Hepatocyte (in vitro differentiated cells): Measurements from ENCODE around the gene WNT2B. TPM values are rescaled to one million over a fixed set of nuclear protein-coding genes. Genes with fewer than 3 reads are reported as not detected.

Source experiments
- DNase-seq: peaks from one replicate; pipeline ENCODE4 v3.0.0-alpha.2; 2016; ENCODE audit warnings: low spot score
- H2AFZ ChIP-seq: fragments of 200-600 bp; sonication (generic); 2 replicates; pipeline ENCODE4 v1.6.0; 2016; ENCODE audit warnings: antibody characterized with exemption, mild to moderate bottlenecking
- H3K27ac ChIP-seq: fragments of 200-600 bp; sonication (generic); 2 replicates; pipeline ENCODE4 v1.5.1; 2016; ENCODE audit warnings: mild to moderate bottlenecking
- H3K27me3 ChIP-seq: fragments of 200-600 bp; sonication (generic); 2 replicates; pipeline ENCODE4 v1.6.1; 2016
- H3K36me3 ChIP-seq: fragments of 200-600 bp; sonication (generic); replicated peaks from 2 replicates; pipeline ENCODE4 v1.5.1; 2016; ENCODE audit warnings: low read depth; ENCODE audit not compliant: insufficient read depth
- H3K4me1 ChIP-seq: fragments of 200-600 bp; sonication (generic); 2 replicates; pipeline ENCODE4 v1.5.1; 2016; ENCODE audit warnings: mild to moderate bottlenecking, moderate library complexity; ENCODE audit not compliant: insufficient read depth
- H3K4me2 ChIP-seq: fragments of 200-600 bp; sonication (generic); 2 replicates; pipeline ENCODE4 v1.6.0; 2016
- H3K4me3 ChIP-seq: fragments of 200-600 bp; sonication (generic); 2 replicates; pipeline ENCODE4 v1.5.1; 2016; ENCODE audit warnings: mild to moderate bottlenecking
- H3K79me2 ChIP-seq: fragments of 200-600 bp; sonication (generic); 2 replicates; pipeline ENCODE4 v1.6.0; 2017; ENCODE audit warnings: mild to moderate bottlenecking
- H3K9me2 ChIP-seq: fragments of 200-600 bp; sonication (generic); replicated peaks from 2 replicates; pipeline ENCODE4 v1.6.0; 2017; ENCODE audit warnings: mild to moderate bottlenecking; ENCODE audit not compliant: insufficient read depth
- H3K9me3 ChIP-seq: fragments of 200-600 bp; sonication (generic); 2 replicates; pipeline ENCODE4 v1.5.1; 2016; ENCODE audit warnings: low read depth, mild to moderate bottlenecking
- H4K20me1 ChIP-seq: fragments of 200-600 bp; sonication (generic); 2 replicates; pipeline ENCODE4 v1.6.0; 2016; ENCODE audit warnings: mild to moderate bottlenecking; ENCODE audit not compliant: insufficient read depth, poor library complexity, severe bottlenecking
- EZH2 ChIP-seq: fragments of 200-600 bp; sonication (generic); IDR thresholded peaks from 2 replicates; pipeline ENCODE4 v1.6.1; 2016; ENCODE audit warnings: antibody characterized with exemption, mild to moderate bottlenecking, borderline replicate concordance
- EZH2phosphoT487 ChIP-seq: fragments of 200-600 bp; sonication (generic); IDR thresholded peaks from one replicate; pipeline ENCODE4 v1.6.1; 2018; ENCODE audit warnings: antibody characterized with exemption, mild to moderate bottlenecking, low read depth, moderate library complexity; ENCODE audit not compliant: unreplicated experiment, severe bottlenecking
- WGBS: methylation state at CpG from one replicate; pipeline ENCODE4 v1.1.6; 2016; ENCODE audit warnings: low lambda C conversion rate; ENCODE audit errors: missing lambda C conversion rate; 5-methylcytosine and 5-hydroxymethylcytosine counted together
- microRNA-seq: library from miRNA; unstranded; fragments of <30 nt; microRNA quantifications from one replicate; pipeline ENCODE4, GENCODE V29; 2017
- polyA plus RNA-seq: library from polyadenylated mRNA; unstranded; fragments of >200 nt; fragmentation: Nextera tagmentation; extraction: Ambion mirVana; gene quantifications from 2 replicates; pipeline ENCODE4 v1.2.1, GENCODE V29; 2016
- total RNA-seq: library from RNA; depleted of rRNA; stranded (reverse); fragments of >200 nt; gene quantifications from 2 replicates; pipeline ENCODE4 v1.2.3, GENCODE V29; 2014
- TF ChIP-seq, protein P1 (sequence below): fragments of 200-600 bp; sonication (generic); IDR thresholded peaks from 2 replicates; pipeline ENCODE4 v1.5.1; 2016; ENCODE audit warnings: antibody characterized with exemption, mild to moderate bottlenecking; ENCODE audit not compliant: poor library complexity

WNT2B gene
- total and polyA plus RNA-seq, 2 experiments from 2014 or later, result 2.7 to 3.8 TPM

DNA sequence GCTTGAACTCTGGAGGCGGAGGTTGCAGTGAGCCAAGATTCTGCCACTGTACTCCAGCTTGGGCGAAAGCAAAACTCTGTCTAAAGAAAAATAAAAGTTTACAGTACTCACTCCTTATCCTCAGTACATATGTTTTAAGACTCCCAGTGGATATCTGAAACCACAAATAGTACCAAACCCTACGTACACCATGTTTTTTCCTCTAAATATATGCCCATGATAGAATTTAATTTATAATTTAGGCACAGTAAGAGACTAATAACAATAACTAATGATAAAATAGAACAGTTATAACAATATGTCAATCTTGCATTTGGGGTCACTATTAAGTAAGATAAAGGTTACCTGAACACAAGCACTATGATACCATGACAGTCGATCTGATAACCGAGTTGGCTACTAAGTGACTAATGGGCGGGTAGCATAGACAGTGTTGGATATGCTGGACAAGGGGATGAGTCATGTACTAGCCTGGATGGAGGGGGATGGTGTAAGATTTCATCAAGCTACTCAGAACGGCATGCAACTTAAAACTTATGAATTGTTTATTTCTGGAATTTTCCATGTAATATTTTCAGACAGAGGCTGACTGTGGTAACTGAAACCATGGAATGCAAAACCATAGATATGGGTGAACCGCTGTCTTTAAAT, 66.5 kb downstream of the WNT2B start:
- Histone ChIP-seq H3K79me2 (no peaks in the 10 kb centered on the region), H3K27me3 (no peaks in the 10 kb centered on the region), H3K9me3 (no peaks in the 10 kb centered on the region), H2AFZ (no peak overlapping the region), H4K20me1 (no peaks in the 10 kb centered on the region), H3K4me3 (no peak overlapping the region), H3K27ac (no peak overlapping the region), H3K9me2 (no peaks in the 10 kb centered on the region), H3K4me1 (no peaks in the 10 kb centered on the region), H3K36me3 (no peaks in the 10 kb centered on the region), H3K4me2 (no peak overlapping the region)
- TF ChIP-seq, protein P1, sequence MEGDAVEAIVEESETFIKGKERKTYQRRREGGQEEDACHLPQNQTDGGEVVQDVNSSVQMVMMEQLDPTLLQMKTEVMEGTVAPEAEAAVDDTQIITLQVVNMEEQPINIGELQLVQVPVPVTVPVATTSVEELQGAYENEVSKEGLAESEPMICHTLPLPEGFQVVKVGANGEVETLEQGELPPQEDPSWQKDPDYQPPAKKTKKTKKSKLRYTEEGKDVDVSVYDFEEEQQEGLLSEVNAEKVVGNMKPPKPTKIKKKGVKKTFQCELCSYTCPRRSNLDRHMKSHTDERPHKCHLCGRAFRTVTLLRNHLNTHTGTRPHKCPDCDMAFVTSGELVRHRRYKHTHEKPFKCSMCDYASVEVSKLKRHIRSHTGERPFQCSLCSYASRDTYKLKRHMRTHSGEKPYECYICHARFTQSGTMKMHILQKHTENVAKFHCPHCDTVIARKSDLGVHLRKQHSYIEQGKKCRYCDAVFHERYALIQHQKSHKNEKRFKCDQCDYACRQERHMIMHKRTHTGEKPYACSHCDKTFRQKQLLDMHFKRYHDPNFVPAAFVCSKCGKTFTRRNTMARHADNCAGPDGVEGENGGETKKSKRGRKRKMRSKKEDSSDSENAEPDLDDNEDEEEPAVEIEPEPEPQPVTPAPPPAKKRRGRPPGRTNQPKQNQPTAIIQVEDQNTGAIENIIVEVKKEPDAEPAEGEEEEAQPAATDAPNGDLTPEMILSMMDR, result no peak
- TF ChIP-seq EZH2phosphoT487 (no peak), EZH2 (no peak)
- 86% methylated on average over 8 of the region's 8 CpGs for WGBS
- DNase-seq, result peak; percentile 56

- no peak overlapping the region for H3K4me2 ChIP-seq
- no peaks in the 10 kb centered on the region for H3K9me2 ChIP-seq
- H3K79me2 ChIP-seq, result no peaks in the 10 kb centered on the region
- TF ChIP-seq, protein P1, result no peak
- TF ChIP-seq EZH2 (no peak), EZH2phosphoT487 (no peak)
- H3K27ac ChIP-seq, result no peak overlapping the region
- no peak overlapping the region for H3K4me3 ChIP-seq
- no peaks in the 10 kb centered on the region for H3K4me1 ChIP-seq
- H3K9me3 ChIP-seq, result no peaks in the 10 kb centered on the region
- no peak for DNase-seq
- WGBS, result 97% methylated on average over 3 of the region's 3 CpGs
- H4K20me1 ChIP-seq, result no peaks in the 10 kb centered on the region
- H3K36me3 ChIP-seq, result no peaks in the 10 kb centered on the region
- no peaks in the 10 kb centered on the region for H3K27me3 ChIP-seq
- H2AFZ ChIP-seq, result no peak overlapping the region
These were observed 67.5 kb downstream of the WNT2B start for GRCh38 chr1:112576240-112576639.

Small RNAs within 50 kb of the gene (microRNA-seq; reads per million reads assigned to microRNA genes)
- gene MIR4256, result not detected

Other genes starting within 250 kb of the WNT2B start
- gene CTTNBP2NL, start 112.8 kb upstream of the WNT2B start, total RNA-seq, result 16.4 and 18.1 TPM in 2 replicates
- gene CTTNBP2NL, start 112.8 kb upstream of the WNT2B start, polyA plus RNA-seq, result 10.2 and 11.4 TPM in 2 replicates
- gene ST7L, start 110.2 kb downstream of the WNT2B start, total RNA-seq, result 12.9 and 14.2 TPM in 2 replicates
- gene ST7L, start 110.2 kb downstream of the WNT2B start, polyA plus RNA-seq, result 9.2 and 14.8 TPM in 2 replicates
- gene CAPZA1, start 110.9 kb downstream of the WNT2B start, total RNA-seq, result 177 and 196 TPM in 2 replicates
- gene CAPZA1, start 110.9 kb downstream of the WNT2B start, polyA plus RNA-seq, result 95.9 and 109 TPM in 2 replicates
- gene MOV10, start 165.7 kb downstream of the WNT2B start, total RNA-seq, result 87.7 and 98.2 TPM in 2 replicates
- 133 and 135 TPM in 2 replicates for gene MOV10, start 165.7 kb downstream of the WNT2B start, polyA plus RNA-seq
- 340 and 354 TPM in 2 replicates for gene RHOC, start 198.2 kb downstream of the WNT2B start, total RNA-seq
- 610 and 612 TPM in 2 replicates for gene RHOC, start 198.2 kb downstream of the WNT2B start, polyA plus RNA-seq
- 0.72 and 0.93 TPM in 2 replicates for gene PPM1J, start 206.4 kb downstream of the WNT2B start, total RNA-seq
- 1.8 and 1.9 TPM in 2 replicates for gene PPM1J, start 206.4 kb downstream of the WNT2B start, polyA plus RNA-seq